ENCODE measurements around the gene ZFPL1.

Gene ZFPL1

GRCh38 chr11:65095974-65096806, 12.2 kb downstream of the ZFPL1 start, which contains the start of gene VPS51:
Gene VPS51, plus strand, starts transcription at chr11:65096214. Its CDS starts 37 bp downstream, at chr11:65096251.
- peak; percentile 90 for DNase-seq

GRCh38 chr11:65096926-65097325, 12.9 kb downstream of the ZFPL1 start:
- no peak for DNase-seq

GRCh38 chr11:65100674-65101350, 16.8 kb downstream of the ZFPL1 start:
- DNase-seq: no peak

- no peak for DNase-seq
Observed at GRCh38 chr11:65102142-65103095, 18.4 kb downstream of the ZFPL1 start.

GRCh38 chr11:65103476-65103875, 19.5 kb downstream of the ZFPL1 start:
- no peak for DNase-seq

- DNase-seq: no peak
Observed at GRCh38 chr11:65104628-65105027, 20.6 kb downstream of the ZFPL1 start.

GRCh38 chr11:65107078-65107477, 23.1 kb downstream of the ZFPL1 start:
- DNase-seq: no peak

- DNase-seq: no peak
Observed at GRCh38 chr11:65107751-65108468, 23.9 kb downstream of the ZFPL1 start.

- no peak for DNase-seq
Observed at GRCh38 chr11:65108469-65109123, 24.6 kb downstream of the ZFPL1 start.

GRCh38 chr11:65109231-65110198, 25.5 kb downstream of the ZFPL1 start:
- no peak for DNase-seq

- DNase-seq: peak; percentile 96
Observed at GRCh38 chr11:65110354-65110861, 26.4 kb downstream of the ZFPL1 start.

- DNase-seq: no peak
Observed at GRCh38 chr11:65111159-65111743, 27.2 kb downstream of the ZFPL1 start.

GRCh38 chr11:65111744-65112545, 27.9 kb downstream of the ZFPL1 start, which contains the start of gene TM7SF2:
Gene TM7SF2, plus strand, starts transcription at chr11:65111872. Its CDS starts 144 bp downstream, at chr11:65112016.
- peak; percentile 96 for DNase-seq

GRCh38 chr11:65112546-65113360, 28.7 kb downstream of the ZFPL1 start:
- peak; percentile 82 for DNase-seq

GRCh38 chr11:65113361-65113756, 29.3 kb downstream of the ZFPL1 start:
- no peak for DNase-seq

GRCh38 chr11:65113839-65114238, 29.8 kb downstream of the ZFPL1 start:
- DNase-seq: no peak

- no peak for DNase-seq
Observed at GRCh38 chr11:65114538-65115171, 30.6 kb downstream of the ZFPL1 start.

Data from CD4-positive, alpha-beta T cell treated with Interleukin-10 for 1 hour (primary cell).